Trophoblast cell (in vitro differentiated cells and primary cell): ENCODE data around the gene RADIL.
A peak's percentile ranks its signal among the peaks of the same experiment; 100 is the strongest.

ENCODE experiments used
- DNase-seq, 2 donors: peaks; one replicate each; pipeline ENCODE4 v3.0.0-alpha.2; 2016
- H2AFZ ChIP-seq: 2 replicates; pipeline ENCODE4 v1.6.1; 2013; ENCODE audit warnings: low read length, moderate library complexity, mild to moderate bottlenecking; ENCODE audit not compliant: insufficient read depth, poor library complexity
- H2AK5ac ChIP-seq: 2 replicates; pipeline ENCODE4 v1.6.1; 2013; ENCODE audit warnings: mild to moderate bottlenecking, low read length
- H2BK120ac ChIP-seq: 2 replicates; pipeline ENCODE4 v1.6.1; 2013; ENCODE audit warnings: low read length, mild to moderate bottlenecking, moderate library complexity; ENCODE audit not compliant: insufficient read depth, poor library complexity
- H2BK12ac ChIP-seq: 2 replicates; pipeline ENCODE4 v1.6.1; 2013; ENCODE audit warnings: mild to moderate bottlenecking, low read length, moderate library complexity
- H2BK5ac ChIP-seq: 2 replicates; pipeline ENCODE4 v1.6.1; 2013; ENCODE audit warnings: low read length, low read depth, moderate library complexity, mild to moderate bottlenecking; ENCODE audit not compliant: poor library complexity
- H3K14ac ChIP-seq: 2 replicates; pipeline ENCODE4 v1.6.1; 2013; ENCODE audit warnings: mild to moderate bottlenecking, low read length
- H3K18ac ChIP-seq: 2 replicates; pipeline ENCODE4 v1.6.1; 2013; ENCODE audit warnings: mild to moderate bottlenecking, low read length
- H3K23ac ChIP-seq: 2 replicates; pipeline ENCODE4 v1.6.1; 2013; ENCODE audit warnings: low read length
- H3K27ac ChIP-seq: 2 replicates; pipeline ENCODE4 v1.5.1; 2013; ENCODE audit warnings: low read depth, mild to moderate bottlenecking, inconsistent platforms, low read length, moderate library complexity
- H3K27me3 ChIP-seq: 2 replicates; pipeline ENCODE4 v1.6.1; 2013; ENCODE audit warnings: inconsistent platforms, mild to moderate bottlenecking, low read length, moderate library complexity; ENCODE audit not compliant: insufficient read depth
- H3K36me3 ChIP-seq, 2 experiments: 1 replicate in 1 of 2; 2 replicates in 1 of 2; pipeline ENCODE4 v1.6.1; 2013; ENCODE audit warnings: low read length in 2 of 2, mild to moderate bottlenecking in 2 of 2, moderate library complexity in 1 of 2; ENCODE audit not compliant: insufficient read depth in 2 of 2, control insufficient read depth in 1 of 2
- H3K4ac ChIP-seq: 2 replicates; pipeline ENCODE4 v1.6.1; 2013; ENCODE audit warnings: low read depth, mild to moderate bottlenecking, low read length, moderate library complexity
- H3K4me1 ChIP-seq, 2 experiments: 1 replicate in 1 of 2; 2 replicates in 1 of 2; pipeline ENCODE4 v1.6.1; 2013; ENCODE audit warnings: low read length in 2 of 2, mild to moderate bottlenecking in 2 of 2, moderate library complexity in 1 of 2; ENCODE audit not compliant: insufficient read depth in 2 of 2, control insufficient read depth in 1 of 2
- H3K4me2 ChIP-seq: 2 replicates; pipeline ENCODE4 v1.6.1; 2013; ENCODE audit warnings: inconsistent platforms, mild to moderate bottlenecking, low read length, moderate library complexity
- H3K4me3 ChIP-seq: 2 replicates; pipeline ENCODE4 v1.5.1; 2013; ENCODE audit warnings: mild to moderate bottlenecking, low read depth, low read length, inconsistent platforms
- H3K79me1 ChIP-seq: one replicate; pipeline ENCODE4 v1.6.1; 2013; ENCODE audit warnings: low read length
- H3K79me2 ChIP-seq: 2 replicates; pipeline ENCODE4 v1.6.1; 2013; ENCODE audit warnings: low read length, mild to moderate bottlenecking; ENCODE audit not compliant: control insufficient read depth, insufficient read depth, poor library complexity
- H3K9ac ChIP-seq: 2 replicates; pipeline ENCODE4 v1.6.1; 2013; ENCODE audit warnings: mild to moderate bottlenecking, low read length
- H3K9me3 ChIP-seq: 2 replicates; pipeline ENCODE4 v1.6.1; 2013; ENCODE audit warnings: low read depth, mild to moderate bottlenecking, control low read depth, inconsistent platforms, low read length; ENCODE audit not compliant: insufficient read depth
- H4K12ac ChIP-seq: 2 replicates; pipeline ENCODE4 v1.6.1; 2013; ENCODE audit warnings: low read depth, mild to moderate bottlenecking, low read length, moderate library complexity
- H4K8ac ChIP-seq: 2 replicates; pipeline ENCODE4 v1.6.1; 2013; ENCODE audit warnings: low read depth, mild to moderate bottlenecking, low read length, moderate library complexity
- H4K91ac ChIP-seq: one replicate; pipeline ENCODE4 v1.6.1; 2013; ENCODE audit warnings: low read depth, mild to moderate bottlenecking, low read length, moderate library complexity
- WGBS: extraction: QIAGEN DNeasy Blood & Tissue Kit; methylation state at CpG from one replicate; pipeline ENCODE4 v1.1.7; 2013; ENCODE audit warnings: missing lambda C conversion rate; ENCODE audit not compliant: insufficient read length, insufficient coverage; ENCODE audit errors: extremely low coverage; 5-methylcytosine and 5-hydroxymethylcytosine counted together

RADIL gene

GRCh38 chr7:4888161-4888560 is 4.6 kb upstream of the RADIL start:
- no peak overlapping the region for H2BK12ac ChIP-seq
- DNase-seq: no peak
- WGBS: no CpG with 5 or more reads among the region's 3 CpGs
- no peak overlapping the region for H4K12ac ChIP-seq
- H3K9me3 ChIP-seq: peaks cover 3% of the 10 kb centered on the region
- no peak overlapping the region for H3K9ac ChIP-seq
- no peak overlapping the region for H3K27ac ChIP-seq
- peaks cover 5% of the 10 kb centered on the region for H3K27me3 ChIP-seq
- no peak overlapping the region for H2AK5ac ChIP-seq
- H3K4me1 ChIP-seq: peaks cover 3 to 4% of the 10 kb centered on the region in 2 experiments
- no peak overlapping the region for H3K23ac ChIP-seq
- H3K4ac ChIP-seq: no peak overlapping the region
- no peak overlapping the region for H3K14ac ChIP-seq
- no peaks in the 10 kb centered on the region for H3K79me1 ChIP-seq
- H4K91ac ChIP-seq: no peak overlapping the region
- H4K8ac ChIP-seq: no peak overlapping the region
- H3K18ac ChIP-seq: no peak overlapping the region
- no peak overlapping the region for H3K4me3 ChIP-seq
- no peaks in the 10 kb centered on the region for H3K36me3 ChIP-seq
- H2BK5ac ChIP-seq: no peak overlapping the region
- no peak overlapping the region for H2AFZ ChIP-seq
- no peak overlapping the region for H3K4me2 ChIP-seq
- peaks cover 2% of the 10 kb centered on the region for H3K79me2 ChIP-seq
- no peak overlapping the region for H2BK120ac ChIP-seq

GRCh38 chr7:4886671-4887070 is 3.2 kb upstream of the RADIL start:
- no peak overlapping the region for H3K18ac ChIP-seq
- no peak overlapping the region for H3K23ac ChIP-seq
- H3K4me3 ChIP-seq: no peak overlapping the region
- H3K79me1 ChIP-seq: no peaks in the 10 kb centered on the region
- no peak overlapping the region for H3K14ac ChIP-seq
- no peak overlapping the region for H3K27ac ChIP-seq
- H2BK12ac ChIP-seq: no peak overlapping the region
- H2AK5ac ChIP-seq: no peak overlapping the region
- no peak for DNase-seq
- H2BK120ac ChIP-seq: no peak overlapping the region
- H3K4me2 ChIP-seq: no peak overlapping the region
- peaks cover 2% of the 10 kb centered on the region for H3K79me2 ChIP-seq
- H2BK5ac ChIP-seq: no peak overlapping the region
- H3K36me3 ChIP-seq: no peaks in the 10 kb centered on the region
- H2AFZ ChIP-seq: no peak overlapping the region
- peaks cover 3% of the 10 kb centered on the region for H3K9me3 ChIP-seq
- whole genome bisulfite sequencing: no CpG with 5 or more reads among the region's 1 CpG
- H3K4me1 ChIP-seq: peaks cover 9 to 13% of the 10 kb centered on the region in 2 experiments
- H3K4ac ChIP-seq: no peak overlapping the region
- no peak overlapping the region for H3K9ac ChIP-seq
- no peak overlapping the region for H4K91ac ChIP-seq
- no peak overlapping the region for H4K12ac ChIP-seq
- peaks cover 5% of the 10 kb centered on the region for H3K27me3 ChIP-seq
- no peak overlapping the region for H4K8ac ChIP-seq

GRCh38 chr7:4885317-4885807 is 1.8 kb upstream of the RADIL start:
- Histone ChIP-seq H2BK5ac (no peak overlapping the region), H3K14ac (no peak overlapping the region), H2AK5ac (no peak overlapping the region), H3K23ac (no peak overlapping the region), H2AFZ (no peak overlapping the region), H3K27ac (no peak overlapping the region), H3K36me3 (no peaks in the 10 kb centered on the region), H4K12ac (no peak overlapping the region), H3K4me1 (peaks cover 9 to 13% of the 10 kb centered on the region in 2 experiments), H3K79me2 (peaks cover 2% of the 10 kb centered on the region), H3K18ac (no peak overlapping the region), H2BK120ac (no peak overlapping the region), H3K27me3 (peaks cover 5% of the 10 kb centered on the region), H4K91ac (no peak overlapping the region), H2BK12ac (no peak overlapping the region), H3K9me3 (peaks cover 3% of the 10 kb centered on the region), H3K79me1 (no peaks in the 10 kb centered on the region), H4K8ac (no peak overlapping the region), H3K9ac (no peak overlapping the region), H3K4me2 (no peak overlapping the region), H3K4ac (no peak overlapping the region), H3K4me3 (no peak overlapping the region)
- no CpG with 5 or more reads among the region's 7 CpGs for WGBS
- DNase-seq: no peak

DNA sequence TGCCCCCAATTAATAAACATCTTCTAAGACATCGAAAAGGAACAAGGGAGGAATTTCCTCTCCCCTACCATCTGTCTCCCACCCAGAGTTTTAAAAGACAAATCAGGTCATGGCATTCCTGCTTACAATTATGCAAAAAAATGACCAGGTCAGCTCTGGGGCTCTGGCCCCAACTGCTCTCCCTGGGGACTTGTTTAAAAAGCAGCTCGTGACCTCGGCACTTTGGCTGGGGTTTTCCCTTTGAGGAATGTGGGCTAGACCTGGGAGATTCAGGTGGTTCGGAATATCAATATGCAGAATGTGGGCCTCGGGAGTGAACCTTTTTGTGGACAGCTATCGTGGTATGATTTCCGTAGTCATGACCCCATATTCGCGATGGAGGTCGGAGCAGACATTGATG is 648 bp upstream of the RADIL start:
- Histone ChIP-seq H3K4me3 (no peak overlapping the region), H3K27me3 (peaks cover 5% of the 10 kb centered on the region), H2BK5ac (no peak overlapping the region), H4K91ac (no peak overlapping the region), H2AFZ (no peak overlapping the region), H2BK12ac (no peak overlapping the region), H3K18ac (no peak overlapping the region), H4K12ac (no peak overlapping the region), H3K79me2 (peaks cover 2% of the 10 kb centered on the region), H2AK5ac (no peak overlapping the region), H3K9ac (peak overlapping the region; percentile 37), H3K4me2 (no peak overlapping the region), H2BK120ac (no peak overlapping the region), H3K79me1 (no peaks in the 10 kb centered on the region), H3K4me1 (peaks cover 9 to 13% of the 10 kb centered on the region in 2 experiments), H3K36me3 (no peaks in the 10 kb centered on the region), H3K4ac (no peak overlapping the region), H3K9me3 (peaks cover 3% of the 10 kb centered on the region), H3K23ac (peak overlapping the region; percentile 35), H3K27ac (no peak overlapping the region), H3K14ac (no peak overlapping the region), H4K8ac (no peak overlapping the region)
- WGBS: no CpG with 5 or more reads among the region's 10 CpGs
- DNase-seq: no peak
